Keratinocyte (primary cell): Measurements from ENCODE around the gene ZNF24. TPM values are rescaled to one million over a fixed set of nuclear protein-coding genes. Genes with fewer than 3 reads are reported as not detected.

Experiments
- DNase-seq: peaks from one replicate; pipeline ENCODE4 v3.0.0-alpha.2; 2011; ENCODE audit warnings: low read depth, missing footprints, low spot score
- FAIRE-seq: peaks from 2 replicates; lab custom pipeline; 2011; peaks lifted over from hg19 to GRCh38; lab: Jason Lieb, UNC
- H2AFZ ChIP-seq: 2 replicates; pipeline ENCODE4 v1.6.0; 2012; ENCODE audit warnings: low read length, control low read depth, inconsistent platforms; ENCODE audit not compliant: control insufficient read depth
- H3K27ac ChIP-seq: 2 replicates; pipeline ENCODE4 v1.5.1; 2011; ENCODE audit warnings: low read length; ENCODE audit not compliant: control insufficient read depth, insufficient read depth
- H3K27me3 ChIP-seq: 3 replicates; pipeline ENCODE4 v1.6.0; 2011; ENCODE audit warnings: low read length; ENCODE audit not compliant: control insufficient read depth, insufficient read depth; ENCODE audit errors: extremely low read depth
- H3K36me3 ChIP-seq, 2 experiments: 2 replicates in 1 of 2; 3 replicates in 1 of 2; pipeline ENCODE4 v1.5.1; 2011; ENCODE audit warnings: low read length in 2 of 2, mild to moderate bottlenecking in 1 of 2; ENCODE audit not compliant: control insufficient read depth in 2 of 2, insufficient read depth in 2 of 2; ENCODE audit errors: extremely low read depth in 1 of 2
- H3K4me1 ChIP-seq: 3 replicates; pipeline ENCODE4 v1.5.1; 2011; ENCODE audit warnings: low read length; ENCODE audit not compliant: control insufficient read depth, insufficient read depth; ENCODE audit errors: extremely low read depth
- H3K4me2 ChIP-seq: 3 replicates; pipeline ENCODE4 v1.6.0; 2011; ENCODE audit warnings: low read depth, low read length; ENCODE audit not compliant: control insufficient read depth, insufficient read depth; ENCODE audit errors: extremely low read depth
- H3K4me3 ChIP-seq, 3 experiments: fragments of 200-600 bp in 1 of 3; sonication (generic) in 1 of 3; 2 replicates in 2 of 3; 3 replicates in 1 of 3; pipeline ENCODE4 v1.5.1; 2011 to 2016; ENCODE audit warnings: low read length in 3 of 3, mild to moderate bottlenecking in 3 of 3, control low read depth in 2 of 3, inconsistent platforms in 1 of 3, low read depth in 1 of 3, mixed read lengths in 1 of 3, mixed run types in 1 of 3, moderate library complexity in 1 of 3; ENCODE audit not compliant: control insufficient read depth in 2 of 3, insufficient read depth in 2 of 3; ENCODE audit errors: extremely low read depth in 1 of 3
- H3K79me2 ChIP-seq: 2 replicates; pipeline ENCODE4 v1.6.0; 2012; ENCODE audit warnings: low read length; ENCODE audit not compliant: control insufficient read depth, insufficient read depth
- H3K9ac ChIP-seq: 3 replicates; pipeline ENCODE4 v1.6.0; 2011; ENCODE audit warnings: low read length; ENCODE audit not compliant: control insufficient read depth, insufficient read depth; ENCODE audit errors: extremely low read depth
- H3K9me1 ChIP-seq: 3 replicates; pipeline ENCODE4 v1.6.0; 2011; ENCODE audit warnings: low read length; ENCODE audit not compliant: control insufficient read depth, insufficient read depth; ENCODE audit errors: extremely low read depth
- H3K9me3 ChIP-seq: 2 replicates; pipeline ENCODE4 v1.5.1; 2012; ENCODE audit warnings: low read depth, low read length; ENCODE audit not compliant: control insufficient read depth
- H4K20me1 ChIP-seq: 3 replicates; pipeline ENCODE4 v1.6.0; 2011; ENCODE audit warnings: low read length; ENCODE audit not compliant: control insufficient read depth, insufficient read depth; ENCODE audit errors: extremely low read depth
- EZH2 ChIP-seq: IDR thresholded peaks from one replicate; pipeline ENCODE4 v1.6.1; 2012; ENCODE audit warnings: inconsistent platforms, mild to moderate bottlenecking, low read length, moderate library complexity
- dilution Hi-C: fragments of 300-500 bp; cut with MboI; formaldehyde crosslinking; loops from one replicate; pipeline ENCODE4 v1.7.0; 2020; ENCODE audit warnings: low sequenced_read_pairs; ENCODE audit not compliant: extremely low pct_ligation_motif_present
- polyA plus RNA-seq, 5 experiments: library from polyadenylated mRNA; depleted of rRNA in 3 of 5; stranded (reverse) in 3 of 5; stranded (forward) in 1 of 5; unstranded in 1 of 5; fragments of >200 nt; gene quantifications; 1 replicate in 1 of 5; 2 replicates in 3 of 5; 3 replicates in 1 of 5; pipeline versions ENCODE4 v1.2.1 to v1.2.3, GENCODE V29; 2011 to 2012; ENCODE audit warnings: missing spikeins in 2 of 5, low read depth in 1 of 5, low replicate concordance in 1 of 5
- TF ChIP-seq, protein P1 (sequence below), 3 experiments: IDR thresholded peaks in 1 of 3; conservative IDR thresholded peaks in 1 of 3; optimal IDR thresholded peaks in 1 of 3; 2 replicates in 2 of 3; 3 replicates in 1 of 3; pipeline versions ENCODE3 to v1.5.1; 2011; ENCODE audit warnings: low read length in 3 of 3, mild to moderate bottlenecking in 3 of 3, moderate library complexity in 2 of 3, control low read depth in 1 of 3, inconsistent platforms in 1 of 3; ENCODE audit not compliant: insufficient read depth in 2 of 3; ENCODE audit errors: extremely low read depth in 1 of 3

ZNF24 gene
- polyA plus RNA-seq, 1 donor (not counting 4 experiments of a cell fraction or from before 2014, with no cell fraction given), result 20.3 TPM

DNA sequence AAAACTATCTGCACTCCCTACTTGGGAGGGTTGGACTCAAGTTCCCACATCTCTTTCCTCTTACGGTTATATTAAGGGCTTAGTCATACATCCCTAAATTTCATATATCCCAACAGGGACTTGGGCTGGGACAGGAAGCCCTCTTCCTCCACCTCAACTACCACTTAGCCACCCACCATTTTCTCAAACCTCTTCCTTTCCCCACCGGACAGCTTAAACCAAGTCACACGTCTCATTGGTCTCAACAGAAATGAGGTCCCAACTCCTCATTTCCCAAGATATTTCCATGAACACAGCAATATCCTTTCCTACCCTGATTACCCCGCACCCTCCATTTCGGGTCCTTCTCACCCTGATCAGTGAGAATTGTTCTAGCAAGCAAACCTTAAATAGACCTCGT is 54.9 kb downstream of the ZNF24 start:
- TF ChIP-seq, protein P1, sequence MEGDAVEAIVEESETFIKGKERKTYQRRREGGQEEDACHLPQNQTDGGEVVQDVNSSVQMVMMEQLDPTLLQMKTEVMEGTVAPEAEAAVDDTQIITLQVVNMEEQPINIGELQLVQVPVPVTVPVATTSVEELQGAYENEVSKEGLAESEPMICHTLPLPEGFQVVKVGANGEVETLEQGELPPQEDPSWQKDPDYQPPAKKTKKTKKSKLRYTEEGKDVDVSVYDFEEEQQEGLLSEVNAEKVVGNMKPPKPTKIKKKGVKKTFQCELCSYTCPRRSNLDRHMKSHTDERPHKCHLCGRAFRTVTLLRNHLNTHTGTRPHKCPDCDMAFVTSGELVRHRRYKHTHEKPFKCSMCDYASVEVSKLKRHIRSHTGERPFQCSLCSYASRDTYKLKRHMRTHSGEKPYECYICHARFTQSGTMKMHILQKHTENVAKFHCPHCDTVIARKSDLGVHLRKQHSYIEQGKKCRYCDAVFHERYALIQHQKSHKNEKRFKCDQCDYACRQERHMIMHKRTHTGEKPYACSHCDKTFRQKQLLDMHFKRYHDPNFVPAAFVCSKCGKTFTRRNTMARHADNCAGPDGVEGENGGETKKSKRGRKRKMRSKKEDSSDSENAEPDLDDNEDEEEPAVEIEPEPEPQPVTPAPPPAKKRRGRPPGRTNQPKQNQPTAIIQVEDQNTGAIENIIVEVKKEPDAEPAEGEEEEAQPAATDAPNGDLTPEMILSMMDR (optimal IDR thresholded peaks at IDR 0.05 in 1 of 3, IDR thresholded peaks at IDR 0.05 in 1 of 3, conservative IDR thresholded peaks at IDR 0.05 in 1 of 3; ENCODE audit: extremely low read depth in 1 of 3, insufficient read depth in 2 of 3, low read length in 3 of 3), result no peak
- no peak for TF ChIP-seq EZH2
- peak overlapping the region; percentile 53 to 91 (median 73) for H3K4me3 ChIP-seq
- dilution Hi-C loops, result no loop called here
- H3K9me1 ChIP-seq, result no peaks in the 10 kb centered on the region
- H3K4me2 ChIP-seq, result peak overlapping the region; percentile 87
- peak overlapping the region; percentile 88 for H3K9ac ChIP-seq
- H3K9me3 ChIP-seq, result peaks cover 8% of the 10 kb centered on the region
- FAIRE-seq (no peak), DNase-seq (no peak)
- peaks cover 8% of the 10 kb centered on the region for H3K4me1 ChIP-seq
- peaks cover 5 to 8% of the 10 kb centered on the region in 2 experiments for H3K36me3 ChIP-seq
- peak overlapping the region; percentile 95 for H2AFZ ChIP-seq
- H3K79me2 ChIP-seq, result peaks cover 73% of the 10 kb centered on the region
- no peaks in the 10 kb centered on the region for H4K20me1 ChIP-seq
- no peaks in the 10 kb centered on the region for H3K27me3 ChIP-seq
- H3K27ac ChIP-seq, result peak overlapping the region; percentile 95

DNA sequence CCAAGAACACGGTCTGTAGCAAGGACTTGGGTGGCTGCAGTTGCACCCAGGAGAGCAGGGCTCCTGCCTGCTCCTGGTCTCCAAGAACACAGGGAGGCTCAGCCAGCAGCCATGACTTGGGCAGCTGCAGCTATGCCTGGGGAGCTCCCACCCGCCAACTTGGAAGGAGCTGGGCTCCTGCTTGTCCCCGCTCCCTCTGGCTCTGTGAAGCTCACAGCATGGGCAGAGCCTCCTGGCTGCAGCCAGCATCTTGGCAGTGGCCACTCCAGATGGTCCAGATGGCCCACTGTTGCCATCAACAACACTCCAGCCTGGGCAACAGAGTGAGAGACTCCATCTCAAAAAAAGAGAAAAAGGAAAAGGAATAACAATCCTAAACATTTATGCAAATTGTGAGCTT is 59.4 kb downstream of the ZNF24 start:
- Histone ChIP-seq H3K9me1 (no peaks in the 10 kb centered on the region), H3K27ac (no peak overlapping the region), H3K36me3 (peaks cover 0 to 4% of the 10 kb centered on the region in 2 experiments), H2AFZ (no peak overlapping the region), H3K4me1 (peaks cover 13% of the 10 kb centered on the region), H3K9me3 (peaks cover 9% of the 10 kb centered on the region), H3K9ac (no peak overlapping the region), H3K4me2 (no peak overlapping the region), H3K27me3 (no peaks in the 10 kb centered on the region), H3K4me3 (no peak overlapping the region), H3K79me2 (peaks cover 47% of the 10 kb centered on the region), H4K20me1 (no peaks in the 10 kb centered on the region)
- FAIRE-seq (no peak), DNase-seq (no peak)
- dilution Hi-C loops, result no loop called here
- no peak for TF ChIP-seq EZH2
- TF ChIP-seq, protein P1 (optimal IDR thresholded peaks at IDR 0.05 in 1 of 3, IDR thresholded peaks at IDR 0.05 in 1 of 3, conservative IDR thresholded peaks at IDR 0.05 in 1 of 3; ENCODE audit: extremely low read depth in 1 of 3, insufficient read depth in 2 of 3, low read length in 3 of 3), result no peak
